ENCODE measurements around the gene HHIPL2. TPM values are rescaled to one million over a fixed set of nuclear protein-coding genes. Genes with fewer than 3 reads are reported as not detected.

The HHIPL2 gene
- total RNA-seq, result 0.23 and 0.42 TPM in 2 replicates
- long read RNA-seq, result 0 reads

- Mint-ChIP-seq H3K36me3 (ENCODE audit: low read depth) (no peaks in the 10 kb centered on the region), H3K4me1 (peaks cover 4% of the 10 kb centered on the region), H3K4me3 (no peak within 1 kb of the TSS), H3K9me3 (no peaks in the 10 kb centered on the region), H3K27ac (ENCODE audit: unreplicated experiment) (no peak within 1 kb of the TSS), H3K27me3 (ENCODE audit: low read depth) (peaks cover 6% of the 10 kb centered on the region)
- no peak for TF ChIP-seq CTCF (conservative IDR thresholded peaks at IDR 0.05)
- DNase-seq (ENCODE audit: low read depth, low spot score), result no peak
Measured at GRCh38 chr1:222547944-222548671, at the start of gene HHIPL2. HHIPL2 (minus strand) TSS chr1:222548104; CDS start chr1:222548044, 60 bp downstream.

- peaks cover 43% of the 10 kb centered on the region for H3K27me3 Mint-ChIP-seq (ENCODE audit: low read depth)
- H3K4me1 Mint-ChIP-seq, result no peaks in the 10 kb centered on the region
- H3K36me3 Mint-ChIP-seq (ENCODE audit: low read depth), result no peaks in the 10 kb centered on the region
- H3K27ac Mint-ChIP-seq (ENCODE audit: unreplicated experiment), result no peak overlapping the region
- H3K9me3 Mint-ChIP-seq, result no peaks in the 10 kb centered on the region
- no peak for TF ChIP-seq CTCF (conservative IDR thresholded peaks at IDR 0.05)
- no peak overlapping the region for H3K4me3 Mint-ChIP-seq
- DNase-seq (ENCODE audit: low read depth, low spot score), result no peak
Measured at GRCh38 chr1:222596696-222597095, 48.8 kb upstream of the HHIPL2 start.

GRCh38 chr1:222594789-222595188 is 46.9 kb upstream of the HHIPL2 start:
- H3K27ac Mint-ChIP-seq (ENCODE audit: unreplicated experiment), result no peak overlapping the region
- H3K36me3 Mint-ChIP-seq (ENCODE audit: low read depth), result no peaks in the 10 kb centered on the region
- no peak overlapping the region for H3K4me3 Mint-ChIP-seq
- H3K4me1 Mint-ChIP-seq, result peaks cover 8% of the 10 kb centered on the region
- peaks cover 36% of the 10 kb centered on the region for H3K27me3 Mint-ChIP-seq (ENCODE audit: low read depth)
- TF ChIP-seq CTCF (conservative IDR thresholded peaks at IDR 0.05), result no peak
- no peak for DNase-seq (ENCODE audit: low read depth, low spot score)
- H3K9me3 Mint-ChIP-seq, result no peaks in the 10 kb centered on the region

GRCh38 chr1:222592171-222592570 is 44.3 kb upstream of the HHIPL2 start:
- DNase-seq (ENCODE audit: low read depth, low spot score), result no peak
- TF ChIP-seq CTCF (conservative IDR thresholded peaks at IDR 0.05), result no peak

GRCh38 chr1:222589462-222590302 is 41.8 kb upstream of the HHIPL2 start, which contains the start of gene TAF1A:
TAF1A (minus strand) TSS chr1:222589933.
- Mint-ChIP-seq H3K4me1 (peaks cover 34% of the 10 kb centered on the region), H3K9me3 (no peaks in the 10 kb centered on the region), H3K27me3 (ENCODE audit: low read depth) (peaks cover 17% of the 10 kb centered on the region), H3K36me3 (ENCODE audit: low read depth) (no peaks in the 10 kb centered on the region), H3K4me3 (peak within 1 kb of the TSS; percentile 99), H3K27ac (ENCODE audit: unreplicated experiment) (peak within 1 kb of the TSS; percentile 96)
- no peak for TF ChIP-seq CTCF (conservative IDR thresholded peaks at IDR 0.05)
- DNase-seq (ENCODE audit: low read depth, low spot score), result peak; percentile 63

More at GRCh38 chr1:222592171-222592570, 44.3 kb upstream of the HHIPL2 start:
- Mint-ChIP-seq H3K27ac (ENCODE audit: unreplicated experiment) (no peak overlapping the region), H3K4me1 (peaks cover 29% of the 10 kb centered on the region), H3K27me3 (ENCODE audit: low read depth) (peaks cover 19% of the 10 kb centered on the region), H3K36me3 (ENCODE audit: low read depth) (no peaks in the 10 kb centered on the region), H3K4me3 (peak overlapping the region; percentile 99), H3K9me3 (no peaks in the 10 kb centered on the region)
